GM08714 (cell line): ENCODE measurements around the gene NHERF2.
A peak's percentile ranks its signal among the peaks of the same experiment; 100 is the strongest.

ENCODE experiments used
- H3K4me3 ChIP-seq: fragments of 200-500 bp; sonication (Bioruptor generic); 2 replicates; pipeline ENCODE4 v1.5.1; 2014; ENCODE audit warnings: mild to moderate bottlenecking, low read length, inconsistent platforms
- ZNF274 ChIP-seq: IDR thresholded peaks from 2 replicates; pipeline ENCODE4 v1.6.1; 2012; ENCODE audit warnings: mild to moderate bottlenecking, low read depth, low read length

The NHERF2 gene

DNA sequence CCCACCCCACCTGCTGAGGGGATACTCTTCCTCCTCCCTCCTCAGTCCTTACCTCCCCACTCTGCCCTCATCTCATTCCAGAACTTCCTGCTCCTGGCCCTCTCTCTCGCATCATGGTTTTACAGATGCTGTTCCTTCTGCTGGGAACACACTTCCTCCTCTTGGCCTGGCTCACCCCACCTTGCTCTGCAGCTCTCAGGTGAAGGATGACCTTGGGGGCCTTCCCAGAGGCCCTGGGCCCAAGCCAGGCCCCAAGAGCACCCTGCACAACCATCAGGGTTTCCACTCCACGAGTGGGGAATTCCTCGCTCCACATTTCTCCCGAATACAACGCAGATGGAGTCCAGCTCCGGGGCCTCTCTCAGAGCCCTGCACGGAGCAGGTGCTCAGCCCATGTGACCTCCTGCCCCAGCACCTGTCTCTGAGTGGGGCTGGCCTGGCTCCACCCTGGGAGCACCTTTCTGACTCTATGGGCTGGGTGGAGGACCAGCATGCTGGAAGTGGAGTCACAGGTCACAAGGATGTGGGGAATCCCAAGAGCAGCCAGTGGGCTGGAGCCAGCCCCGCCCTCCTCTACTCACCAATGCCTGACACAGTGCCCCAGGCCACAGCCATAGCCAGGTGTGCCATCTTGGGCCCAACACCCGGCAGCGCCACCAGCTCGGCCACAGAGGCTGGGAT lies 16.4 kb downstream of the NHERF2 start:
- no peak for TF ChIP-seq ZNF274

DNA sequence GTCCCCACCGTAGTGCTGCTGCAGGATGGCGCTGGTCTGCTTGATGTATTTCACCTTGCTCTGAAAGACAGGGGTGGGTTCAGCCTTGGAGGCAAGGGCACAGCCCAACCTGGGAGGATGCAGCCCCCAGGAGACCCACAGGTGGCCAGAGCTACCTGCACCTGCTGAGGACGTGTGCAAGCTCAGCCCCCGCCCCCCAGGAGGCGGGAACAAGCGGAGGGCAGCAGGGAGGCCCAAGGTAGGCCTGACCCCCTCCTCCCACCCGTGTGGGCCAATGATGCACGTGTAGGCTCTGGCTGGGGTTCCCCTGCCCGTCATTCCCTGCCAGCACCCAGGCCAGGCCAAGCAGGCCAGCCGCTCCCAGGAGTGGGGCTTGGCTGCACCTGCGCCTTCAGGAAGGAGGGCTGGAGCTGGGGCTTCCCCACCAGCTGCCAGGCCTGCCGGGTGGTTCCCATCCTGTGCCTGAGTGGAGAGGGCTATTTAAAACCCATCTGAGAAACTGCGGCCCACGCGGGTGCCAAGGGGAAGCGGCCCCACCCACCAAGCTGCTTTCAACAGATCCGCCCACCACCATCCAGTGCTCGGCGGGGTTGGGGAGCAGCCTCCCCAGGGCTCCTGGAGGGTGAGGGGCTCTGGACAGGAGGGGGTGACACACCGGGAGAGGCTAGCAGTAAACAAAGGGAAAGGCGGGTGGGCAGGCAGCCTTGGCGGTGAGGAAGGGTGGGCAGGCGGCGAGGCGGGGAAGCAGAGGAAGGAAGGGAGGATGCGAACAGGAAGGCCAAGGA lies 17.2 kb downstream of the NHERF2 start:
- no peak for TF ChIP-seq ZNF274
- H3K4me3 ChIP-seq: no peak overlapping the region

More for the DNA sequence above, 16.4 kb downstream of the NHERF2 start:
- no peak overlapping the region for H3K4me3 ChIP-seq

DNA sequence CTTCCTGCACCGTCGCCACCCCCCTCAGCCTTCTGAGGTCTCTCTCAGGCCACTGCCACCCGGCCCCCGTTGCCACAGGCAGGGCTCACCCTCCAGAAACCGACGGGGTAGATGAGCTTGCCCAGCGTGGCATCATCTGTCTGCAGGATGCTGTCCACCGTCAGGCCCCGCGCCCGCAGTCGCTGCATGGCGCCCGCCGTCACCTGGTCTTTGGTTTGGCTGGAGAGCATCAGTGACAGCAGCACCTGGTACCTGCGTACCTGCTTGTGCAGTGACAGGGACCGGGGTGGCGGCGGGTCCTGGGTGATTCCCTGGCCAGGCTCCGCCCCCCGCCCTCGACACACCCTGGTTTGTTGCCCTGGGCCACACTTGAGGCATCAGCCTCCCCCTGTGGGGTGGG lies 17.8 kb downstream of the NHERF2 start:
- TF ChIP-seq ZNF274: no peak

DNA sequence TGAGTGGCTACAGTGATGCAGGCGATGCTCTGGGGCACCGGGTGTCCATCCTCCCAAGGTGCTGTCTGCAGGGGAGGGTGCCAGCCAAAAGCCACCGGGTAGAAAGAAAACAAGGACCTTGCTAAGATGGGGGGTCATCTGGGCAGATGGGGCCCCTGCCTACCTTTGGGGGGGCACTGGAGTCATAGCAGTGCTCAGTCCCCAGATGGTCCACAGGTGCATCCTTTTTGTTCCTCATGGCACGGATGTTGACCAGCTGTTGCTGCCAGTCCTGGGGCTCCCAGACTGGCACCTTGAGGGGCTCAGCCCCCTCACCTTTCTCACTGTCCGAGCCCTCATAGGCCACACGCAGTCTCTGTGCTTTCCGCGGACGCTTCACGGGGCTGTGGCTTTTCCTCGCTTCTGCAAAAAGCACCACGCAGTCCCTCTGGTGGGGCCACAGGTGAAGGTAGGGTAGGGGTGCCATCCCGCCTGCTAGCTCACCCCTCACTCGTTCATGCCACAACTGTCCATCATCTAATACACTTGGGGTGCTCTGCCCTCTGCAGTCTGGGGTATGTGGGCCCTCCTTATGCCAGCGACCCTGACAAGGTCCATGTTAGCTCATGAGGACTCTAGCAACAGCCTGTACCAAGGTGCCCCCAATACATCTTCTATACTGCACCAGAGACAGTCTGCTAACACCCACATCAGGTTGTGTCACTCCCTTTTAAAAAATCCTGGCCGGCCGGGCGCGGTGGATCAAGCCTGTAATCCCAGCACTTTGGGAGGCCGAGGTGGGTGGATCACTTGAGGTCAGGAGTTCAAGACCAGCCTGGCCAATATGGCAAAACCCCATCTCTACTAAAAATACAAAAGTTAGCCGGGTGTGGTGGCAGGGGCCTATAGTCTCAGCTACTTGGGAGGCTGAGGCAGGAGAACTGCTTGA lies 19.5 kb downstream of the NHERF2 start:
- no peak overlapping the region; the same call in 1 of the 2 replicates for H3K4me3 ChIP-seq
- no peak for TF ChIP-seq ZNF274

More for the DNA sequence above, 17.8 kb downstream of the NHERF2 start:
- H3K4me3 ChIP-seq: no peak overlapping the region

DNA sequence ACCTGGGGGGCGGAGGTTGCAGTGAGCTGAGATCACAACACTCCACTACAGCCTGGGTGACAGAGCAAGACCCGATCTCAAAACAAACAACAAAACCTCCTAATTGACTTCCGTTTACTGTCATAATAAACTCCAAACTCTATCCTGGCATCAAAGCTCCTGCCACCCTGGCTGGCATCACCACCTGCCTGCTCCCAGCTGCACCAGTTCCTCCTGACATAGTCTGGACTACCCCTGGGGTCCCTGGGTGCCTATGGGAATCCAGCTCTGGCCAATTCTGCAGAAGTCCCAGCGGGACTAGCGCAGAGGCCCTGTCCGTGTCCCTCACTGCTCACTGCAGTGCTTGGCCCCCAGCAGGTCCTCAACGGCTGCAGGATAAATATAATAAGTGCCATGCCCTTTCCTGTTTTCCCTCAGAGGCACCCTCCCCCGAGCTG lies 20.2 kb downstream of the NHERF2 start:
- no peak for TF ChIP-seq ZNF274
- H3K4me3 ChIP-seq: peak overlapping the region; percentile 86

DNA sequence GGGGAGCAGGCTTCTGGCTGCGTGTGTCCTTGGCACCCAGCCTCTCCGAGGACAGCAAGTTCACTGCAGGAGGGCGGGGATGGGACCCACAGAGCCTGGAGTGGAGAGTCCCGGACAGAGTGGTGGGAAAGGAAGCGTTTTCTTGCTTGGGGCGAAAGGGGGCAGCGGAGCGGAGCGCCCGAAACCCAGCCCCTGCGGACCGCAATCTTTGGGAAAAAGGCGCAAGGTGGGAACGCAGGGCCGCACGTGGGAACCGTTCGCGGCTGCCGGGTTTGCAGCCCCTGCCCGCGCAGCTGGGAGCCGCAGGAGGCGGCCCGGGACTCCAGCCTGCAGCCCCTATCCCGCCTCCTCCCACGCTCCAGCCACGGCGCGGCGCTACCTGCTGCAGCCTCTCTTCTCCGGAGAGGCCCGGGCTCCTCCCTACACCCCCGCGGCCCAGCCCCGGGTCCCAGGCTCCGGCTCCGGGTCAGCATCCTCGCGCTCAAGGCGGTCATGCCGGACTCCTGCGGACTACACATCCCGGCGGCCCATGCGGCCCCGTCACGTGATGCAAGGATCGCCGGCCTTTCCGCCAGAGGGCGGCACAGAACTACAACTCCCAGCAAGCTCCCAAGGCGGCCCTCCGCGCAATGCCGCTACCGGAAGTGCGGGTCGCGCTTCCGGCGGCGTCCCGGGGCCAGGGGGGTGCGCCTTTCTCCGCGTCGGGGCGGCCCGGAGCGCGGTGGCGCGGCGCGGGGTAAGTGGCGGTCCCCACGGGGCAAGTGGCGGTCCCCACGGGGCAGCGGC lies 20.8 kb downstream of the NHERF2 start, which contains the start of the genes NTHL1 and TSC2:
Gene NTHL1 (minus strand): TSS at position 505 of the 786 bp plus-strand sequence. CDS start 11 bp downstream, at position 494.
Gene TSC2 (plus strand): TSS at position 656 of the 786 bp plus-strand sequence. CDS start 631 bp downstream, outside the sequence.
- H3K4me3 ChIP-seq: peak within 1 kb of the TSS; percentile 86

DNA sequence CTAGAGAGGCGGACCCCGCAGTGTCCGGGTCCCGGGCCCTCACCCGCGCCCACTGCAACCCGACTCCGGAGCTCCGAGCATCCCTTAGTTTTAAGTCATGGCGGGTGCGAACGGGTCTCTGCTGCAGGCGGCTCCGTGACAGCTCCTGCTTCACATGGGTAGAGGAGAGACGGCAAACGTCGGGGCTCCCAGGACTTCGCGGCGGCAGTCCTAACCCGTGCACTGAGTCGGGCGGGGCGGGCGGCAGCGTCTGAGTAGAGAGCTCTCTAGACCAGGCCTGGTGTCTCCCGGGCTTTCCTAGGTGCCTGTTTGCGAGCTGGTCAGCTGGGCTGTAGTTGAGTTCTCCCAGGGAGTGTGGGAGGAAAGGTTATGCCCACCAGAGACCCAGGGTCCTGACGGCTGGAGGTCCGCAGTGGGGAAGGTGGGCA lies 21.4 kb downstream of the NHERF2 start:
- TF ChIP-seq ZNF274: no peak
- peak overlapping the region; percentile 86 for H3K4me3 ChIP-seq

More for the DNA sequence above, 20.8 kb downstream of the NHERF2 start, which contains the start of the genes NTHL1 and TSC2:
- TF ChIP-seq ZNF274: no peak

DNA sequence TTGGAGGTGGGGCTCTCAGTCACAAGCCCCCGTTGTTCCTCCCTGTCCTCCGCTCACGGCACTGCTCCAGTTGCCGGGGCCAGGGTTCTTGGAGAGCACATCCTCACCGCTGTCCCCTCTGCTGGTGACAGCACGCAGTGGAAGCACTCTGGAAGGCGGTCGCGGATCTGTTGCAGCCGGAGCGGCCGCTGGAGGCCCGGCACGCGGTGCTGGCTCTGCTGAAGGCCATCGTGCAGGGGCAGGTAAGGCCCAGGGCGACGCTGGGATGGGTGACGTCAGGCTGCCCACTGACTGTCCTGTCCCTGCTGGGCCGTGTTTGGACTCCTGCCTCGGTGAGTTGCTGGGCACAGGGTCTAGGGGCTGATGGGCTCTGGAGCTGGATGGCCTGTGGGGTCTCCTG lies 26.5 kb downstream of the NHERF2 start:
- H3K4me3 ChIP-seq: no peak overlapping the region
- no peak for TF ChIP-seq ZNF274

DNA sequence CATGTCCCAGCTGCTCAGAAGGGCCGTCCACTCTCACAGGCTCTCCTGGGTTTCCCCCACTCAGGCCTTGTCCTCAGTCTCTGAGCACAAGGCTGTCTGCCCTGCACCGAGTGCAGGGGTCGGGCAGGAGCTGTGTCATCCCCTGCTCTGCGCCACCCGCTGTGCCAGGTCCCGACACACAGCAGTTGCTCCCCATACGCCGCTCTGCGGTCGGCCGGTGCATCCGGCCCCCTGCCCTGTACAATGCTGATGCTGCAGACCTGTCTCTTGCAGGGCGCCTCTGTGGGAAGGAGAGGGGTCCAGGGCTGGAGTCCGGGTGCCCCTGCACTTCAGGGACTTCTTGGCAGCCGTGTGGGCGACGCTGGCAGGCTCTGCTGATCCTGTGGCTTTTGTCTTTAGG lies 27.2 kb downstream of the NHERF2 start:
- TF ChIP-seq ZNF274: no peak
- H3K4me3 ChIP-seq: no peak overlapping the region

DNA sequence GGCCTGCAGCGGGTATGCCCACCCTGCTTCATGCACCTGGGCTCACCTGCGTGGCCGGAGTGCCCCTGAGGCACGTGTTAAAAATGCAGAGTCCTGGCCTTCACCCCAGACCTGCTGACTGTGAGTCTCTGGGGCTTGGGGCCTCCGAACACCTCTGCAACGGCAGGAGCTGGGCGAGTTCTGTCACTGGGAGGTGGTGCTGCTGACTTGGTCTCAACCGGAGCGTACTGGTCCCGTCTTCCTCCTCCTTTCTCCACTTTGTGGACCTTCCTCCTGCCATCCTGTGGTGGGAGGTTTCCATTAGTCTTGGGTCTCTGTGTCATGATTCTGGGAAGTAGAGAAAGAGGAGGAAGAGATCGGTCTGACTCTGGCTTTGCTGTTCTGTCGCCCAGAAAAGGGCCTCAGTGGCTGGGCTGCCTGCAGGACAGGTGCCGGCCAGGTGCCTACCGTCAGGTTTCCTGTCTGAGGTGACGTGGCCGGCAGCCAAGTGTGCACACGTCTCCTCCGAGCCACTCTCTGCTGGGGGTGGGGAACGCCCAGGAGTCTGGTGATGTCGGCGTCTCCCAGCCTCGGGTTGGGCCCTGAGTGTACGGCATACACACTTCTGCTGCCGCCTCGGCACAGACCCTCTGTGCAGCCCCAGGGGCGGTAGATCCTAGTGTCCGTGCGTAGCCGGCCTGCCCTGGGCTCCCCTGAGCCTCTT lies 28.0 kb downstream of the NHERF2 start:
- H3K4me3 ChIP-seq: no peak overlapping the region
- no peak for TF ChIP-seq ZNF274

DNA sequence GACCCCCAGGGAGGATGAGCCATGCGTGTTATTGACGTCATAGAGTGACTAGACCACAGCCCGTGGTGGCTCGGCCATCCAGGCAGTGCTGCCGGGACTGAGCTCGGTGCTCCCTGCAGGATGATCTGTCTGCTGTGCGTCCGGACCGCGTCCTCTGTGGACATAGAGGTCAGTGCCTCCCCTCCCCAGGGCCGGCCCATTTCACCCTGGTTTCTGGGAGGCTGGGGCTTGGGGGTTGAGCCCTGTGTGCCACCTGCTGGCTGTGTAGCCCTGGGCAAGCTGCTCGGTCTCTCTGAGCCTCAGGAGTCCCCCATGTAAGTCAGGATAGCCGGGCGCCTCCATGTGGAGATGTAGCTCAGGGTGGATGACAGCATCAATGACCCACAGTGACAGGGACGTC lies 29.4 kb downstream of the NHERF2 start:
- no peak for TF ChIP-seq ZNF274
- no peak overlapping the region for H3K4me3 ChIP-seq

DNA sequence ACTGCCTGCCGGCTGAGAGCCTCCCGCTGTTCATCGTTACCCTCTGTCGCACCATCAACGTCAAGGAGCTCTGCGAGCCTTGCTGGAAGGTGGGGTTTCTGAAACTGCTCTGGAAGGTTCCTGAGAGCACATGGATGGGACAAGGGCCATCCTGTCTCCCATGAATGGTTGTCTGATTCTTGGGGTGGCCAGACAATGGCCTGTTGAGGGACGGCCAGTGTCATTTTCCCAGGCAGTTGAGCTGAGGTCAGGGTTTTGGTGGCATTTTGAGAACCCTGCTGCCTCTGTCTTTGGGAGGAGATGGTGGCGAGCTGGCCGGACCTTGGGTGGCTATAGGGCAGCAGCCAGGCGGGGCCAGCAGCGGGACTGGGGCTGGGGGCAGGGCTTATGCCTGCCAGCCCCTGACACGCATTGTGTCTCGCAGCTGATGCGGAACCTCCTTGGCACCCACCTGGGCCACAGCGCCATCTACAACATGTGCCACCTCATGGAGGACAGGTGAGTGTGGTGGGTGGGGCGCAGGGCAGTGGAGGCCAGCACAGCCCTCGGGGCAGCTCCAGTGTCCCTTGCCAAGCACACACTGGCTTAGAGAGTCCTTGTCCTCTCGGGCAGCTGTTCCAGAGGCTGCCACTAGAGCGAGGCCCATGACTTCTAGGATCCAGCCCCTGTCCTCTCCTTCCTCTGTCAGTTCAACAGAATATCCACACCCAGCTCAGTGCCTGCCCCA lies 30.1 kb downstream of the NHERF2 start:
- TF ChIP-seq ZNF274: no peak
- no peak overlapping the region for H3K4me3 ChIP-seq

DNA sequence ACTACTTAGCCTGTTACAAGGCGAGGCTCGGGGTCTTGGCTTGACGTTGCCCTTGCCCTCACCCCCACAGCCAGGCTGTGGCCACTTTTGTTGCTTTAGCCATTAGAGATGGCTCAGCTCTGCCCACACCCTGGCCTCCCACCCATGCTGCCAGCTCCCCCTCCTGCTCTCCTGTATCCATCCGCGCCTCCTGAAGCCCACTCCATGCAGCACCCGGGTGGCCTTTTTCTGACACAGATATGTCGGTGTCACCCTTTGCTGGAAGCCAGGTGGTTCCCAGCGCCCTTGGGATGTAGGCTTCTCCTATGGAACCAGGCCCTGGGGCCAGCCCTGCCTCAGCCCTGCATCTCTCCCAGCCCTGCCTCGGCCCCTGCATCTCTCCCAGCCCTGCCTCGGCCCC lies 30.7 kb downstream of the NHERF2 start:
- H3K4me3 ChIP-seq: no peak overlapping the region
- TF ChIP-seq ZNF274: no peak
